ENCODE data around the gene CABYR.

DNA sequence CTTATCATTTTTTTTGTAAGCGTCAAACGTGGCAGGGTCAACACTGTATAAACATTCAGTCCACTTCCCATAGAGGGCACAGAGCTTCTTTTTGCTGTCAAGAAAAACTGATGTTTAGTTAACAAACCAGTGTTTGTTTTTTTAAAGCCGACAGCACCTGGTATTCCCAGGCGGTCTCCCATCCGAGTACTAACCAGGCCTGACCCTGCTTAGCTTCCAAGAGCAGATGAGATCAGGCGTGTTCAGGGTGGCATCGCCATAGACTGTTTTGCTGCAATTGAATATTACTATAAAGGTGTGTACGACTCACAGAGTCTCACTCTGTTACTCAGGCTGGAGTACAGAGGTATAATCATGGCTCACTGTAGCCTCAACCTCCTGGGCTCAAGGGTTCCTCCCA is 31.5 kb downstream of the CABYR start:
- TF ChIP-seq YY1 (IDR thresholded peaks at IDR 0.05; ENCODE audit: insufficient read depth, insufficient read length) (no peak), SUZ12 (IDR thresholded peaks at IDR 0.05; ENCODE audit: extremely low read depth, insufficient read depth, insufficient read length) (no peak), ZNF274 (IDR thresholded peaks at IDR 0.05; ENCODE audit: low read depth, low read length) (no peak)

All from NT2/D1 (cell line).